K562 (cell line): ENCODE results near the gene INO80. TPM values are rescaled to one million over a fixed set of nuclear protein-coding genes. Genes with fewer than 3 reads are reported as not detected.
A peak's percentile ranks its signal among the peaks of the same experiment; 100 is the strongest.

Experiments used
- CSDE1 ChIP-seq, 2 experiments: fragments of 450-650 bp; IDR thresholded peaks; 2 replicates each; pipeline ENCODE4 v1.6.1; 2016; ENCODE audit warnings: mild to moderate bottlenecking in 1 of 2
- HDAC2 ChIP-seq: fragments of 450-650 bp; IDR thresholded peaks from 2 replicates; pipeline ENCODE4 v1.6.1; 2016; ENCODE audit warnings: mild to moderate bottlenecking
- KLF16 ChIP-seq: IDR thresholded peaks from 2 replicates; pipeline ENCODE4 v1.6.1; 2016; ENCODE audit warnings: antibody characterized with exemption
- RBM14 ChIP-seq: fragments of 200-400 bp; formaldehyde crosslinking; IDR thresholded peaks from 2 replicates; pipeline ENCODE4 v1.6.1; 2018; ENCODE audit warnings: low read depth, mild to moderate bottlenecking, low read length, moderate library complexity, borderline replicate concordance; ENCODE audit not compliant: insufficient read depth
- RBM25 ChIP-seq: fragments of 200-400 bp; formaldehyde crosslinking; IDR thresholded peaks from 2 replicates; pipeline ENCODE4 v1.6.1; 2018; ENCODE audit warnings: low read length, low read depth, moderate library complexity; ENCODE audit not compliant: severe bottlenecking
- SMARCA4 ChIP-seq: fragments of 450-650 bp; IDR thresholded peaks from 2 replicates; pipeline ENCODE4 v1.6.1; 2016
- U2AF2 ChIP-seq: fragments of 200-400 bp; formaldehyde crosslinking; optimal IDR thresholded peaks from 2 replicates; pipeline ENCODE3; 2017; ENCODE audit warnings: low read depth, mild to moderate bottlenecking, low read length
- ZNF133 ChIP-seq: fragments of 250-450 bp; sonication (Bioruptor Pico); IDR thresholded peaks from 2 replicates; pipeline ENCODE4 v1.4.0; 2020; ENCODE audit warnings: mild to moderate bottlenecking
- ZNF239 ChIP-seq: fragments of 250-450 bp; sonication (Bioruptor Pico); IDR thresholded peaks from 2 replicates; pipeline ENCODE4 v1.4.0; 2020; ENCODE audit warnings: mild to moderate bottlenecking
- ZNF324 ChIP-seq: fragments of 250-450 bp; sonication (Bioruptor Pico); IDR thresholded peaks from 2 replicates; pipeline ENCODE4 v1.4.0; 2020; ENCODE audit warnings: mild to moderate bottlenecking
- ZNF584 ChIP-seq: fragments of 200-800 bp; sonication (Bioruptor generic); IDR thresholded peaks from 2 replicates; pipeline ENCODE4 v1.6.1; 2016; ENCODE audit warnings: low read depth, mild to moderate bottlenecking, missing genetic modification characterization, missing compliant biosample characterization
- ZNF766 ChIP-seq: fragments of 200-800 bp; sonication (Bioruptor generic); conservative IDR thresholded peaks from 2 replicates; pipeline ENCODE4 v1.6.1; 2016; ENCODE audit warnings: missing genetic modification characterization, missing compliant biosample characterization
- polyA plus RNA-seq, 8 experiments: library from polyadenylated mRNA; depleted of rRNA in 4 of 8; stranded (reverse) in 5 of 8; unstranded in 3 of 8; fragments of >200 nt; fragmentation: Nextera tagmentation in 2 of 8; fragmentation: Illumina TruSeq in 1 of 8; extraction: Ambion mirVana in 2 of 8; extraction: Trizol in 1 of 8; gene quantifications; 2 replicates each; pipeline versions ENCODE4 v1.2.1 to v1.2.3, GENCODE V29; 2011 to 2014; ENCODE audit warnings: inconsistent platforms in 1 of 8, missing spikeins in 1 of 8
- total RNA-seq, 7 experiments: library from RNA; depleted of rRNA in 6 of 7; stranded (reverse); fragments of >200 nt in 6 of 7; fragmentation: Illumina TruSeq in 2 of 7; extraction: Trizol in 2 of 7; gene quantifications; 2 replicates each; pipeline versions ENCODE4 v1.2.1 to v1.2.3, GENCODE V29; 2011 to 2021; ENCODE audit warnings: low replicate concordance in 1 of 7
- TF ChIP-seq, protein P1 (sequence below), 2 experiments: fragments of 450-650 bp in 1 of 2; sonication (generic) in 1 of 2; formaldehyde crosslinking; conservative IDR thresholded peaks; 2 replicates each; pipeline versions ENCODE4 v1.4.0 to v1.8.1; 2020 to 2022; ENCODE audit warnings: mild to moderate bottlenecking in 1 of 2, missing genetic modification reagents in 1 of 2
- TF ChIP-seq, protein P2 (sequence below), 2 experiments: fragments of 450-650 bp; IDR thresholded peaks; 2 replicates each; pipeline ENCODE4 v1.6.1; 2016; ENCODE audit warnings: mild to moderate bottlenecking in 2 of 2, borderline replicate concordance in 1 of 2, low read depth in 1 of 2, moderate library complexity in 1 of 2
- TF ChIP-seq, protein P3 (sequence below): sonication (generic); formaldehyde crosslinking; IDR thresholded peaks from 2 replicates; pipeline ENCODE4 v1.8.0; 2022; ENCODE audit warnings: mild to moderate bottlenecking, missing genetic modification reagents
- TF ChIP-seq, protein P4 (sequence below): fragments of 450-650 bp; IDR thresholded peaks from 2 replicates; pipeline ENCODE4 v1.6.1; 2017; ENCODE audit warnings: mild to moderate bottlenecking, moderate library complexity

Gene INO80
- total and polyA plus RNA-seq, 9 of the 15 experiments (the other 6 are each of a cell fraction or from before 2014, with no cell fraction given): 1.1 to 25.7 (median 19.9) TPM

DNA sequence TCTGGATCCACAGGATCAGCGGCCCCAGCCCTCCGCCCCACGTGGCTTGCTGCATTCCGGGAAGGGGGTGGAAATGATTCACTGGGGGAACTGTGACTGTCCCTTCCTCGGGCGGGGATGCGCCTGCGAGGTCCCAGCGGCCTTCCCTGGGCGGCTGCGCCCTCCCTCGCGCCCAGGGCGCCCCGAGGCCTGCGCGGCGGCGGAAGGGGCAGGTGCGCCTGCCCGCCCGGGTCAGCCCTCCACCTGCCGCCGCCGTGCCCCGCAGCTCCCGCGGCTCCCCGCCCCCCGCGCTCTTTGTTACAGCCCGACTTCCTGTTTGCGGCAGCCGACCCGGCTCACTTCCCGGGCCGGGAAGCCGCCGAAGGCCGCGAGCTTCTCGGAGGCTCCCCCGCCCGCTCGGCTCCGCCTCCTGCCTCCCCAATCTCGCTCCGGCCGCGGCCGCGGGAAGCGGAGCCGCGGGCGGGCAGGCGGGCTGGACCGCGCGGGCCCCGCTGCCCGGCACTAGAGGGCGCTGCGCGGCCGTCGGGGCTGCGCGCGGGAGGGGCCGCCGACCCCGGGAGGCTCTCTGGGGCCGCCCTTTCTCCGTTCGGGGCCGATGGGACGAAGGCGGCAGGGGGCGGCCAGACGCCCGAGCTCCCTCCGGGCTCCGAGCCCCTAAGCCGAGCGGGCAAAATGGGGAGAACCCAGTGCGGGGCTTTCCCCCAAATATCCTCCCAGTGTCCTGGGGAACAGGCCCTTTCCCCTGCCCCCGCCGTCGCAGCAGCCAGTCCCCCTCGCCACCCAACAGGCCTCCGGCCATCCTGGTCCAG is 174.3 kb downstream of the INO80 start (continued):
- TF ChIP-seq, protein P1, sequence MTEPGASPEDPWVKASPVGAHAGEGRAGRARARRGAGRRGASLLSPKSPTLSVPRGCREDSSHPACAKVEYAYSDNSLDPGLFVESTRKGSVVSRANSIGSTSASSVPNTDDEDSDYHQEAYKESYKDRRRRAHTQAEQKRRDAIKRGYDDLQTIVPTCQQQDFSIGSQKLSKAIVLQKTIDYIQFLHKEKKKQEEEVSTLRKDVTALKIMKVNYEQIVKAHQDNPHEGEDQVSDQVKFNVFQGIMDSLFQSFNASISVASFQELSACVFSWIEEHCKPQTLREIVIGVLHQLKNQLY (CRISPR knock-in tag; conservative IDR thresholded peaks at IDR 0.05): no peak
- TF ChIP-seq, protein P2, sequence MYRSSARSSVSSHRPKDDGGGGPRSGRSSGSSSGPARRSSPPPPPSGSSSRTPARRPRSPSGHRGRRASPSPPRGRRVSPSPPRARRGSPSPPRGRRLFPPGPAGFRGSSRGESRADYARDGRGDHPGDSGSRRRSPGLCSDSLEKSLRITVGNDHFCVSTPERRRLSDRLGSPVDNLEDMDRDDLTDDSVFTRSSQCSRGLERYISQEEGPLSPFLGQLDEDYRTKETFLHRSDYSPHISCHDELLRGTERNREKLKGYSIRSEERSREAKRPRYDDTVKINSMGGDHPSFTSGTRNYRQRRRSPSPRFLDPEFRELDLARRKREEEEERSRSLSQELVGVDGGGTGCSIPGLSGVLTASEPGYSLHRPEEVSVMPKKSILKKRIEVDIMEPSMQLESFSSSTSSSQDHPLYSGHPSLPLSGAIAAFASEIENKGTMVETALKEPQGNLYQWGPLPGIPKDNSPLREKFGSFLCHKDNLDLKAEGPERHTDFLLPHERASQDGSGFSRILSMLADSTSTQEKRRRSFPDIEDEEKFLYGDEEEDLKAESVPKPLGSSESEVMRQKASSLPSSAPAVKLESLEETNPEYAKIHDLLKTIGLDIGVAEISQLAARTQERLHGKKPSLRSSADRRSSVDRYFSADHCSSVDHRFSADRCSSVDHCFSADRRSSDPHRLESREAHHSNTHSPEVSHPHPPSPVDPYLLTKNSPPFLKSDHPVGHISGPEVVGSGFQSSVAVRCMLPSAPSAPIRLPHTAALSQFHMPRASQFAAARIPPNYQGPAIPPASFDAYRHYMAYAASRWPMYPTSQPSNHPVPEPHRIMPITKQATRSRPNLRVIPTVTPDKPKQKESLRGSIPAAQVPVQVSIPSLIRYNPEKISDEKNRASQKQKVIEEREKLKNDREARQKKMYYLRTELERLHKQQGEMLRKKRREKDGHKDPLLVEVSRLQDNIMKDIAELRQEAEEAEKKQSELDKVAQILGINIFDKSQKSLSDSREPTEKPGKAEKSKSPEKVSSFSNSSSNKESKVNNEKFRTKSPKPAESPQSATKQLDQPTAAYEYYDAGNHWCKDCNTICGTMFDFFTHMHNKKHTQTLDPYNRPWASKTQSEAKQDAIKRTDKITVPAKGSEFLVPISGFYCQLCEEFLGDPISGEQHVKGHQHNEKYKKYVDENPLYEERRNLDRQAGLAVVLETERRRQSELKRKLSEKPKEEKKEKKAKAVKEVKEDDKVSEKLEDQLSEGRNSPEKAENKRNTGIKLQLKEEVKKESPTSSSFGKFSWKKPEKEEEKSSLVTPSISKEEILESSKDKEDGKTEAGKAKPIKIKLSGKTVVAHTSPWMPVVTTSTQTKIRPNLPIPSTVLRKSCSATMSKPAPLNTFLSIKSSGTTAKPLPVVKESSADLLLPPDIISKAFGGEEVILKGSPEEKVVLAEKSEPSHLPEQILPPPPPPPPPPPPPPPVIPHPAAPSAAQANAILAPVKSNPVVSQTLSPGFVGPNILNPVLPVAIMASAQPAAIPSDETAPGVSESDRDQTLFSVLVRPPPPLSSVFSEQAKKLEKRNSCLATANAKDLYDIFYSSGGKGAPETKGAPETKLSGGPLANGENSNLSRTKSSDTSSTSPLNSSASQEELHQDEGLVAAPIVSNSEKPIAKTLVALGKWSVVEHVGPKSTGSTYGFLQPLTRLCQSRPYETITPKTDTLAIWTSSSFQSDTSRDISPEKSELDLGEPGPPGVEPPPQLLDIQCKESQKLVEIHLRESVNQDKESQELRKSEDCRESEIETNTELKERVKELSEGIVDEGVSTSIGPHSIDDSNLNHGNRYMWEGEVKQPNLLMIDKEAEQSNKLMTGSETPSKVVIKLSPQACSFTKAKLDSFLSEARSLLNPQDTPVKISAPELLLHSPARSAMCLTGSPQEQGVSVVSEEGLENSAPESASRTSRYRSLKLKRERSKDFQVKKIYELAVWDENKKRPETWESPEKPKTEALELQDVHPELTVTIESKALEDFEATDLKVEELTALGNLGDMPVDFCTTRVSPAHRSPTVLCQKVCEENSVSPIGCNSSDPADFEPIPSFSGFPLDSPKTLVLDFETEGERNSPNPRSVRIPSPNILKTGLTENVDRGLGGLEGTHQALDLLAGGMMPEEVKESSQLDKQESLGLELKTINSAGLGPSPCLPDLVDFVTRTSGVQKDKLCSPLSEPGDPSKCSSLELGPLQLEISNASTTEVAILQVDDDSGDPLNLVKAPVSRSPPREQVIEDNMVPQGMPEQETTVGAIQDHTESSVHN (IDR thresholded peaks at IDR 0.05; ENCODE audit: borderline replicate concordance in 1 of 2, low read depth in 1 of 2): no peak
- TF ChIP-seq, protein P3, sequence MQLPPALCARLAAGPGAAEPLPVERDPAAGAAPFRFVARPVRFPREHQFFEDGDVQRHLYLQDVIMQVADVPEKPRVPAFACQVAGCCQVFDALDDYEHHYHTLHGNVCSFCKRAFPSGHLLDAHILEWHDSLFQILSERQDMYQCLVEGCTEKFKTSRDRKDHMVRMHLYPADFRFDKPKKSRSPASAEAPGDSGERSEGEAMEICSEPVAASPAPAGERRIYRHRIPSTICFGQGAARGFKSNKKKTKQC (CRISPR knock-in tag): no peak
- TF ChIP-seq ZNF584 (CRISPR knock-in tag): no peak
- TF ChIP-seq ZNF324 (CRISPR knock-in tag): no peak
- TF ChIP-seq, protein P4, sequence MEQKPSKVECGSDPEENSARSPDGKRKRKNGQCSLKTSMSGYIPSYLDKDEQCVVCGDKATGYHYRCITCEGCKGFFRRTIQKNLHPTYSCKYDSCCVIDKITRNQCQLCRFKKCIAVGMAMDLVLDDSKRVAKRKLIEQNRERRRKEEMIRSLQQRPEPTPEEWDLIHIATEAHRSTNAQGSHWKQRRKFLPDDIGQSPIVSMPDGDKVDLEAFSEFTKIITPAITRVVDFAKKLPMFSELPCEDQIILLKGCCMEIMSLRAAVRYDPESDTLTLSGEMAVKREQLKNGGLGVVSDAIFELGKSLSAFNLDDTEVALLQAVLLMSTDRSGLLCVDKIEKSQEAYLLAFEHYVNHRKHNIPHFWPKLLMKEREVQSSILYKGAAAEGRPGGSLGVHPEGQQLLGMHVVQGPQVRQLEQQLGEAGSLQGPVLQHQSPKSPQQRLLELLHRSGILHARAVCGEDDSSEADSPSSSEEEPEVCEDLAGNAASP: no peak
- no peak for TF ChIP-seq HDAC2
- TF ChIP-seq ZNF766: no peak
- 0 out of 2 replicates have a peak, but pooled peaks have one; percentile 5 for TF ChIP-seq KLF16
- no peak for TF ChIP-seq U2AF2
- no peak for TF ChIP-seq ZNF133 (CRISPR knock-in tag)
- TF ChIP-seq RBM25: no peak
- no peak for TF ChIP-seq CSDE1 (IDR thresholded peaks at IDR 0.05)
- no peak for TF ChIP-seq ZNF239
- no peak for TF ChIP-seq SMARCA4
- no peak for TF ChIP-seq RBM14
